ENCODE results near the gene ERFE. TPM values are rescaled to one million over a fixed set of nuclear protein-coding genes. Genes with fewer than 3 reads are reported as not detected.

The ERFE gene
- total RNA-seq, 4 donors from 2014 or later = 0.83 TPM; not detected in 3

- no peak overlapping the region for H3K4me3 ChIP-seq
- peaks cover 0 to 12% of the 10 kb centered on the region in 2 donors for H3K4me1 ChIP-seq
- intact Hi-C loops (cut with DNase I; ENCODE audit: low total_unique reads) = no loop called here
- no peak for TF ChIP-seq CTCF (IDR thresholded peaks at IDR 0.05)
- no peak for TF ChIP-seq POLR2A (IDR thresholded peaks at IDR 0.05)
- DNase-seq = no peak
- H3K27ac ChIP-seq = no peak overlapping the region
- no peaks in the 10 kb centered on the region for H3K9me3 ChIP-seq
- no peaks in the 10 kb centered on the region for H3K36me3 ChIP-seq
- peaks cover 0 to 7% of the 10 kb centered on the region in 2 donors for H3K27me3 ChIP-seq
Observed at GRCh38 chr2:238162251-238162845, 3.6 kb downstream of the ERFE start.

GRCh38 chr2:238162846-238163441, 4.2 kb downstream of the ERFE start:
- no peak overlapping the region for H3K27ac ChIP-seq
- H3K27me3 ChIP-seq = peaks cover 0 to 7% of the 10 kb centered on the region in 2 donors
- DNase-seq = no peak
- H3K4me3 ChIP-seq = no peak overlapping the region
- H3K9me3 ChIP-seq = no peaks in the 10 kb centered on the region
- no peaks in the 10 kb centered on the region for H3K36me3 ChIP-seq
- intact Hi-C loops (cut with DNase I; ENCODE audit: low total_unique reads) = no loop called here
- H3K4me1 ChIP-seq = peaks cover 0 to 12% of the 10 kb centered on the region in 2 donors
- TF ChIP-seq POLR2A (IDR thresholded peaks at IDR 0.05) (no peak), CTCF (IDR thresholded peaks at IDR 0.05) (no peak)

GRCh38 chr2:238163481-238164198, 4.9 kb downstream of the ERFE start:
- H3K27ac ChIP-seq = no peak overlapping the region
- intact Hi-C loops (cut with DNase I; ENCODE audit: low total_unique reads) = no loop called here
- no peak for TF ChIP-seq POLR2A (IDR thresholded peaks at IDR 0.05)
- TF ChIP-seq CTCF (IDR thresholded peaks at IDR 0.05) = no peak
- no peak for DNase-seq
- H3K27me3 ChIP-seq = peaks cover 0 to 7% of the 10 kb centered on the region in 2 donors
- peaks cover 0 to 12% of the 10 kb centered on the region in 2 donors for H3K4me1 ChIP-seq
- no peak overlapping the region for H3K4me3 ChIP-seq
- no peaks in the 10 kb centered on the region for H3K36me3 ChIP-seq
- no peaks in the 10 kb centered on the region for H3K9me3 ChIP-seq

GRCh38 chr2:238164906-238165287, 6.1 kb downstream of the ERFE start:
- intact Hi-C loops (cut with DNase I; ENCODE audit: low total_unique reads) = no loop called here

More at GRCh38 chr2:238164906-238165287, 6.1 kb downstream of the ERFE start:
- Histone ChIP-seq H3K9me3 (no peaks in the 10 kb centered on the region), H3K4me3 (no peak overlapping the region), H3K27ac (no peak overlapping the region), H3K36me3 (no peaks in the 10 kb centered on the region), H3K4me1 (peaks cover 4 to 14% of the 10 kb centered on the region in 2 donors), H3K27me3 (peaks cover 0 to 7% of the 10 kb centered on the region in 2 donors)
- no peak for DNase-seq
- TF ChIP-seq CTCF (IDR thresholded peaks at IDR 0.05) (no peak), POLR2A (IDR thresholded peaks at IDR 0.05) (no peak)
